GM19395 (cell line): ENCODE results near the gene IKZF1.

Experiments used
- ATAC-seq: cut with Tn5 transposase; IDR thresholded peaks from one replicate; pipeline ENCODE4 v1.9.1; 2021; ENCODE audit warnings: mild to moderate bottlenecking, moderate library complexity; ENCODE audit not compliant: unreplicated experiment

IKZF1 gene

GRCh38 chr7:50431722-50432305, 127.3 kb downstream of the IKZF1 start:
- ATAC-seq = no peak

- ATAC-seq = no peak
Measured at GRCh38 chr7:50436133-50436806, 131.8 kb downstream of the IKZF1 start.

GRCh38 chr7:50446542-50446960, 142.0 kb downstream of the IKZF1 start:
- ATAC-seq = peak; percentile 27

- ATAC-seq = peak; percentile 51
Measured at GRCh38 chr7:50448823-50449222, 144.3 kb downstream of the IKZF1 start.

- ATAC-seq = peak; percentile 3
Measured at GRCh38 chr7:50449501-50449880, 145.0 kb downstream of the IKZF1 start.

- peak; percentile 77 for ATAC-seq
Measured at GRCh38 chr7:50449881-50450589, 145.5 kb downstream of the IKZF1 start, which contains the start of gene FIGNL1. FIGNL1 (minus strand) TSS chr7:50450350; CDS start chr7:50447287, 3,063 bp downstream.

- ATAC-seq = peak; percentile 4
Measured at GRCh38 chr7:50450590-50451032, 146.1 kb downstream of the IKZF1 start.
